Left ventricle myocardium superior (tissue), 1 donor: ENCODE results near the gene TREH. TPM values are rescaled to one million over a fixed set of nuclear protein-coding genes. Genes with fewer than 3 reads are reported as not detected.

Experiments
- ATAC-seq: fragments of 200-7000 bp; cut with Tn5 transposase; one replicate; pipeline ENCODE4 v1.9.1; 2020; ENCODE audit warnings: mild to moderate bottlenecking, moderate library complexity
- DNase-seq: peaks from one replicate; pipeline ENCODE4 v3.0.0-alpha.2; 2020
- intact Hi-C: fragments of 100-400 bp; cut with micrococcal nuclease; formaldehyde crosslinking; loops from one replicate; pipeline ENCODE4 v1.11.0; 2022
- total RNA-seq: library from RNA; stranded (reverse); fragmentation: NEBNext Ultra II Directional; extraction: Animal tissue kit (Norgen Biotek cat#: 25700); gene quantifications from one replicate; pipeline ENCODE4 v1.2.1, GENCODE V29; 2021
- donor health status: DM: no; HTN: yes; CAD: no; lungs with severe emphysema.

TREH gene
- total RNA-seq, 1 donor from 2014 or later, result not detected

DNA sequence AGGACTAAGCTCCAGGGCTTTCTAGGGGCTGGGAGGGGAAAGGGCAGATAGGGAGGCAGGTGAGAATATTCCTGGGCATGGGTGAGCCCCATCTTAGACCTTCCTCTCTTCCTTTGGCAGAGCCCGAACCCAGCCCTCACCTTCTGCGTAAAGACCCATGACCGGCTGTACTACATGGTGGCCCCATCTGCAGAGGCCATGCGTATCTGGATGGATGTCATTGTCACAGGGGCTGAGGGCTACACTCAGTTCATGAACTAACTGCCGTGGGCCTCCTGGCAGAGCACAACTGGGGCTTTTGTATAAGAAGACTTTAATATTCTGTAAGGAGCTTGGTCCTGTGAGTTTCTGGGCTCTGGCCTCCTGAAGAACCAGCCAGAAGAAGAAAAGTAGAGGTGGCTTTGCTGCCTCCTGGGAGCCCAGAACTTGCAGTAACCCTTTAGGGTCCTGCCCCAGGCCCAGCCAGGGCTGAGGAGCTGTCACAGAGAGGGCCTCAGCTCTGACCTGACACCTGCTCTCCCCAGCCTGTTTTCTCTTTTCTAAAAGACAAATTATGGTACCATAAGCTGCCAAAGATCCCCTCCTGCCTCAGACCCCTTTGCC lies 22.8 kb downstream of the TREH start:
- intact Hi-C loops, result loop anchor here (10.0 kb wide), 1 partner anchor 62 kb away; no protein-coding TSS in a partner anchor

DNA sequence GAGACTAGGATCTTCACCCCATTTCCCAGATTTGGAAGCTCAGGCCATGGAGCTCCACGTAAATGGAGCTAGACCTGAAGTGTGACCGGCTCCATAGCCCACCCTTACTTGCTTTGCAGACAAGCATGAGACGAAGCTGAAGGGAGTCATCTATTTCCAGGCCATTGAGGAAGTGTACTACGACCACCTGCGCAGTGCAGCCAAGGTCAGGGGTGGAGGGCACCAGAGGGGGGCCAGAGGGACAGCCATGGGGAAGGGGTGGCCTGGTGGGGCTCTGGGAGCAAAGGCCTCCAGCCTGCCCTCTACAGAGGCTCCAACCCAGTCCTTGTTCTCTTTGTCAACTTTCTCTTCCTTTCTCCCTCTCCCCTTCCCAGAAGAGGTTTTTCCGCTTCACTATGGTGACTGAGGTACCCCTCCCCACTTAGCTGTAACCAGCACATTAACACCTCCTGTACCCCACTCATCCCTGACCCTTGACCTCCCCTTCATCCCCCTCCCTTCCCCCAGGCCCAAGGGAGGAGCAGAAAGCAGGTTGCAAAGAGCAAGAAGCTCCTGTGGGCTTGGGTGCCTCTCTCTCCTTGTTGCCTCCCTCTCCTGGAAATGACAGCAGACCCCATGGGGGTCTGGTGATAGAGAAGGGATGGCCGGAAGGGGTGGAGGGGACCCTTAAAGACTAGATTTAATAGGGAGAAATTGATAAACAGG lies 23.8 kb downstream of the TREH start:
- DNase-seq (no peak), ATAC-seq (no peak)
- intact Hi-C loops, result loop anchor here (10.0 kb wide), 1 partner anchor 61 kb away; no protein-coding TSS in a partner anchor

More for the DNA sequence above, 22.8 kb downstream of the TREH start:
- DNase-seq, result no peak
- ATAC-seq, result no peak

DNA sequence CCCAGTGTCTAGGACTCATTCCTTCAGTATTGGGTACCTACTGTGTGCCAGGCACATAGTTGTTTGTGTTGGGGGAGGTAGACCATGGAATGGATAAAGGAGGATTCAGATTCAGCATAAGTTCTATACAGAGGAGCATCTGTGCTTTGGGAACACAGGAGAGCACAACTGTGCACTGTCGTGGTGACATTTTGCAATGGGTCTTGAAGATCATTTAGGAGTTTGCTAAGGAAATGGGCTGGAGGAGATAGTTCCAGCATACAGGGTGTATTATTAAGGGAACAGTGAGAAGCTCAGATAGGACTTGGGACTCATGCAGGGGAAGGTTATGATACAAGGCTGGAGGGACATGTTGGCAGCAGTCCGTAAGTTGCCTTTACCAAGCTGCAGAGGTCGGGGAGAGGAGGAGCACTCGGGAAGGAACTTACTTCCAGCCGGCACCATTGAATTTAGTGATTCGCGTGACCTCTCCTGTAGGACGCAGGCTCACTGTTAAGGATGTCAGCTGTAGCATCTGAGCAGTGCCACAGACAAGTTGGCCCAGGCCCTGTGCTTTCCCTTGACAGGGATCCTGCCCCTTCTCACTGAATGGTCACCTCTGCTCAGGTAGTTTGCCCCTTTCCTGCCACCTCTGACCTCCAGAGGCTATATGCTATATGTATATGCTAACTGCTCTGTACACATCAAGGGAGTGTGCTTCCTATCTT lies 25.6 kb downstream of the TREH start:
- DNase-seq (no peak), ATAC-seq (no peak)
- intact Hi-C loops, result loop anchor here (10.0 kb wide), 1 partner anchor 59 kb away; no protein-coding TSS in a partner anchor

DNA sequence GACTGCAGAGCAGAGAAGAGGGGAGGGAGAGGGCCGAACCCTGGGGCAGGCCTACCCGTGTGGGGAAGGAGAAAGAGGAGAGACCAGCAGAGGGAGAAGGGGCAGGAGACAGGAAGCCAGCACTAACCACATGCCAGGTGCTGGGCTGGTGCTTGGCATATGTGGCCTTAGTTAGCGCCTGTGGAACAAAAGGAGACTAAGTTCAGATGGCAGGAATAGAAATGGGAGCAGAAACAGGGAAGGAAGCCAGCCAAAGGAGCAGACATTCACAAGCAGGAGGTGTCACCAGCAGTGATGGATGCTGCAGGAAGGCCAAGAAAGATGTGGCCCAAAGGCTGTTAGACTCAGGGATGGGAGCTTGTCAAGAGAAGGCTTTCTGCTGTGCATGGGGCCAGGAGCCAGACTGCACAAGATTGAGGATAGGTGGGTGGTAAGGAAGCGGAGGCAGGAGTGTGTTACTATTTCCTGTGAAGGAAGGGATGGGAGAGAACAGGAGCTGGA lies 26.7 kb downstream of the TREH start:
- no peak for ATAC-seq
- intact Hi-C loops, result loop anchor here (10.0 kb wide), 1 partner anchor 58 kb away; no protein-coding TSS in a partner anchor
- no peak for DNase-seq

DNA sequence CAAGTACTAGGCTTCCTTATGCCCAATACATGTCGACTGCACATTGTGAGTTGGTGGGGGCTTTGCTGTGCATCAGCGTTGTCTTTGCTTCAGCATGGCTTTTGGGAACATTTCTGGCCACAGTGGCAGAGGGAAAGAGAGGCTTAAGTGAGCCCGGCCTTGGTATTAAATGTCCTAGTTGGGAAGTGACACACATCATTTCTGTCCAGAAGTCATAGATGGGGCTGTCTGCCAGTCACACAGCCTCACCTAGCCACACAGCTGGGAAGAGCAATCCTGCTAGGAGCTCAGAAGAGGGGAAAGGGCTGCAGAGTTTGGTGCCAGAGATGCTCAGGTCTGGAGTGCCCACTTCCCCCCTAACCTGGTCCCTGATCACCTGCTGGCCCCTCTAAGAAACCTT lies 27.6 kb downstream of the TREH start:
- intact Hi-C loops, result loop anchor here (10.0 kb wide), 1 partner anchor 57 kb away; no protein-coding TSS in a partner anchor
- no peak for ATAC-seq
- no peak for DNase-seq

DNA sequence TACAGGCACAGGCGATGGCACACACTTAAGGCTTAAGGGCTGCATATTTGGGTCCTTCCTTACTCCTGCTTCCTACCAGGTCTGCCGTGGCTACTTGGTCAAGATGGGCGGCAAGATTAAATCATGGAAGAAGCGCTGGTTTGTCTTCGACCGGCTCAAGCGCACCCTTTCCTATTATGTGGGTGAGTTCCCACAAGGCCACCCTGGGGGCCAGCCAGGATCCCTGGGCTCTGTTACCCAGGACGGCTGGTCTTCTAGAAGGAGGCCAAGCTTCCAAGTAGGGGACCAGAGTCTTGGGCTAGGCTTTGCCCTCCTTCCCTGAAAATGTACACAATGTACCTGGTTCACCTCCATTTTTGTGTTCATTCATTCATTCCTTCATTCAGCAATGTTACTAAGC lies 29.1 kb downstream of the TREH start:
- DNase-seq, result peak; percentile 2
- intact Hi-C loops, result loop anchor here (10.0 kb wide), 1 partner anchor 56 kb away; no protein-coding TSS in a partner anchor
- ATAC-seq, result no peak

DNA sequence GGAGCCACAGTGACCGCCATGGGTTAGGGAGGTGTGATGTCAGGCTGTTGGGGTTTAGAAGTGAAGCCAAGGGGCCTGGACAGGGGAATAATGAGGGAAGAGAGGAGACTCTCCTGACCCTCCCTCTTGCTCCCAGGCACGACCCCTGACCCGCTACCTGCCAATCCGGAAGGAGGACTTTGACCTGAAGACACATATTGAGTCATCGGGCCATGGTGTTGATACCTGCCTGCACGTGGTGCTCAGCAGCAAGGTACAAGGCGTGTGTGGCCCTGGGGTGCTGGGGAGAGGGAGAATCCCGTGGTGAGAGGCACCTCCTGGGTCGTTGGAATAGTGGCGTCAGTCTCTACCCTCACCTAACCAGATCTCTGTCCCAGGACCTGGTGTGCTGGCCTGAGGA lies 29.5 kb downstream of the TREH start:
- DNase-seq (no peak), ATAC-seq (no peak)
- intact Hi-C loops, result loop anchor here (10.0 kb wide), 1 partner anchor 55 kb away; no protein-coding TSS in a partner anchor

DNA sequence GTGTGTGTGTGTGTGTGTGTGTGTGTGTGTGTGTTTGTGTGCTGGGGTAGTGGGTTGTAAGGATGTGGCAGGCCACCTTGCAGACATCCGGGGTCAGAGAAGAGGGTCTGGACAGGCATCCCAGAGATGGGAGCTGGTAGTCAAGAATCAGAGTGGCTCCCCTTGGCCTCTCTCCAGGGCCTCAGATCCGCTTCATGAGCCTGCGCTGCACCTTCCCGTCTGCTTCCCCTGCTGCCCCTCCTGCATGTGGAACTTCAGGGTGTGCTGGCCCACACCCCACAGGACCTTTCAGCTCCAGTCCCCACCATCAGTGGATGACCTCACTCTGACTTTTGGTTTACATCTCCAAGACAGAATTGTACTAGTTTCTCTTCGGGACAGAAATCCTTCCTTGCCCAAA lies 31.2 kb downstream of the TREH start:
- intact Hi-C loops, result no loop called here
- no peak for ATAC-seq
- DNase-seq, result peak; percentile 23

DNA sequence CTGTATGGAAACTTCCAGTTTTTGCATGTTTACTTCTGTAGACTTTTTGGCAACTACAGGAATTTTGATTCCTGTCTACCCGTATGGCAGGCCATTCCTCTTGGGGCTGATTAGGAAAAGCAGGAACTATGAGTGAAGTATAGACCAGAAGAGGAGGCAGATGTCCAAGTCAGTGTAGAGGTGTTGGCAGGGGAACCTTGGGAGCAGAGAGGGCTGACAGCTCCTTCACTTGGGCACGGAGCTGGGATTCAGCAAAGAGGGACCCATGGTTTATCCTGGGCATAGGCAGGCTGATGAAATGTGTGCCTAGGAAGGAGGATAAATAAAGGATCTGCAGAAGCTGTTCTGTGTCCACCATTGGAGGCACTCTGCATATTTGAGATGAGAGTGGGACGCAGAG lies 33.1 kb downstream of the TREH start:
- DNase-seq (peak; percentile 17), ATAC-seq (no peak)
- intact Hi-C loops, result no loop called here

DNA sequence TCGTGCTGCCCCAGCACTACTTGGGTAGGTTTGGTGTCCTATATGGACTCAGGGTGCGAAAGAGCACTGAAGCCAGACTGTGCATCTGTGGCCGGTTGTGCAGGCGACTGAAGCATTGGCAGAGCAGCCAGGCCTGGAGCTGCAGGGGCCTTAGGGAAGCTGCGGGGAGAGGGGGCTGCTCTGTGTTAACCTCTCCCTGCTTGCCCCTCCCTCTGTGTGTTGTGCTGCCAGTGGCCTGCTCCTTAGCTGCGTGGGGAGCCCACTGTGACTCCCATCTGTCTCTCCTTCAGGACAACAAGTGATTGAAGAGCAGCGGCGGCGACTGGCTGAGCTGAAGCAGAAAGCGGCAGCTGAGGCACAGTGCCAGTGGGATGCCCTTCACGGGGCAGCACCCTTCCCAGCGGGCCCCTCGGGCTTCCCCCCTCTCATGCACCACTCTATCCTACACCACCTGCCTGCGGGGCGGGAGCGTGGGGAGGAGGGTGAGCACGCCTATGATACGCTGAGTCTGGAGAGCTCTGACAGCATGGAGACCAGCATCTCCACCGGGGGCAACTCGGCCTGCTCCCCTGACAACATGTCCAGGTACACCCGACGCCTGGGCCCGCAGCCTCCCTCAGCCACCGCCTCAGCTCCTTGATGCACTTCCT lies 34.3 kb downstream of the TREH start:
- DNase-seq (peak; percentile 33), ATAC-seq (no peak)
- intact Hi-C loops, result no loop called here

DNA sequence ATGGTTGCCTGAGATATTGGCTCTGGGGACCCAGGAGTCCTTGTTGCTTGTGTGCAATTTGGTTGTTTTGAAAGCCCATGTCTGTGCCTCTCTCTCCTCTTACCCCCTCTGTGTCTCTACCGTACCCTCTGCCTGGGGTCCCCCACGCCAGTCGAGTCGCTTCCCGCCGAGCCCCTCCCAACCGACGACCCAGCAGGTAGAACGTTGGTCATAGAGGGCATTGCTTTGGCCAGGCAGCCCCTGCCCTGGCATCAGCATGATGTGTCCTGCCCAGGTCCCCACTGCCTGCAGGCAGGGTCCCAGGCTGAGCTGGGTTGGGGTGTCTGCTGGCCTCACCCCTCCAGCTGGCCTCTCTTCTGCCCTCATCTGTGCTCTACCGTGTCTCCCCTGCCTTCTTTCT lies 35.0 kb downstream of the TREH start:
- no peak for ATAC-seq

DNA sequence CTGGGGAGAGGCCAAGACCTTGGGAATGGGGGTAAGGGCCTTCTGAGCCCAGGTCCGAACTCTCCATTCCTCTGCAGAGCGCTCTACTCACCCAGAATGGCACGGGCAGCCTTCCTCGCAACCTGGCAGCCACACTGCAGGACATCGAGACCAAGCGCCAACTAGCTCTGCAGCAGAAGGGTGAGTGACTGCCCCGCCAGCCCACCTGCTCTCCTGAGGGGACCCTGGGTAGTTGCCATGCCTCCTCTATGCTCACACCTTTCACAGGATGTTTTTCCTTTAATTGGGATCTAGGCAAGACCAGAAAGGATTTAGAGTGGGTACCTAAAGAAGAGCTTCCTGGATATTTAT lies 35.5 kb downstream of the TREH start:
- no peak for ATAC-seq
- intact Hi-C loops, result no loop called here
- DNase-seq, result peak; percentile 18

More for the DNA sequence above, 35.0 kb downstream of the TREH start:
- peak; percentile 25 for DNase-seq
- intact Hi-C loops, result no loop called here

DNA sequence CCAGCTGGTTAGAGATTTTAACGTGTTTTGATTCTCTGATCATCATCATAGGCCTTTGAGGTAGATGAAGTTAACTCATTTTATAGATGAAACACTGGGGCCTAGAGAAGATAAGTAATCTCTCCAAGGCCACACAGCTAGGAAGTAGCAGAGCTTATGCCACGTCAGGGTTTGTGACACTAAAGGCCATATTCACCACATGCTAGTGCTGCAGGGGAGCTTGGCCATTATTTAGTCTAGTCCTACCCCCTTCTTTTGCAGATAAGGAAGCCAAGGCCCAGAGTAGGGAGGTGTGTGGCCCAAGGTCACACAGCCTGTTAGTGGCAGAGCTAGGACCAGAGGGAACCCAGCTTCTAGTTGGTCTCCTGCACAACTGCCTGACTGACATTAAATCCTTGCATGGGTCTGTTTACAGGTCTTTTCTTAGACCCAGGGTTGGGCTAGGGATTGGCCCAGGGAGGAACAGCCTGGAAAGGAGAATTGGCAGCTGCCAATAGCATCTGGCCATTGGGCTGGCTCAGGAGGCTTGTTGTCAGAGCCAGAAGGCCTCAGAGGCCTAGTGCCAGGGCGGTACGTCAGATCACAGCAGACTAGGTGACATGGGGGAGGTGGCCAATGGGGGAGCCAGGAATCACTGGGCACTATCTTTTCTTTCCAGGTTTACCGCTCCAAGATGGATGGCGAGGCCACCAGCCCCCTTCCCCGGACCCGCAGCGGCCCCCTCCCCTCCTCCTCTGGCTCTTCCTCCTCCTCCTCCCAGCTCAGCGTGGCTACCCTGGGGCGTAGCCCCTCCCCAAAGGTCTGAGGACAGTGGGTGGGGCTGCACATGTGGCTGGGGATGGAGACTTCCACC lies 36.1 kb downstream of the TREH start:
- peak; percentile 77 for DNase-seq
- ATAC-seq, result peak; percentile 64
- intact Hi-C loops, result no loop called here

DNA sequence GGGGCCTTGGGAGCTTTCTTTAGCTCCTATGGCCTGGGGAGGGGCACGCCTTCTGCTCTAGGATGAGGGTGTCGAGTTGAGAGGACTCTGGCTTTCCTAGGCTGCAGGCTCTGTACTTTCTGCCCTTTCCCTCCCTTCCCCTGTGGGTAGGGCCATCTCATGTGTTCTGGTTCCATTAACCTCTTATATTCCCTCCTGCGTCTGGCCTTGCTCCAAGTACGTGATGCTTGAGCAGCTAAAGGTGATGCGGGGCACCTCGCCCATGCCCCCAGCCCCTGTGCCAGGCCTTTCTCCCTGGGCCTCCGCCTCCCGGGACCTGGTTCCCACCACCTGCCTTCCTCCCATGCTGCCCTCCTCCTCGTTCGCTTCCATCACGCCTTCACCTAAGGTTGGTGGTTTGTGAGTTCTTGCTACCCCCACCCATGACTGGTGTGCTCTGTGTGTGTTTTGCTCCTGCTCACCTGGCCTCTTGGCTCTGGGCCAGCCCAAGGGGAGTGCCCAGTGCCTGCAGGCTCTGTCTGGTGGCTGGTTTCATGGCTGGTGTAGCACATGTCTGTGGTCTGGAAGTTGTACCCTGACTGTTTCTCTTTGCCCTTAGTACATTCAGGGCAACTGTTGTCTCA lies 37.9 kb downstream of the TREH start:
- ATAC-seq, result no peak
- intact Hi-C loops, result no loop called here
- no peak for DNase-seq

DNA sequence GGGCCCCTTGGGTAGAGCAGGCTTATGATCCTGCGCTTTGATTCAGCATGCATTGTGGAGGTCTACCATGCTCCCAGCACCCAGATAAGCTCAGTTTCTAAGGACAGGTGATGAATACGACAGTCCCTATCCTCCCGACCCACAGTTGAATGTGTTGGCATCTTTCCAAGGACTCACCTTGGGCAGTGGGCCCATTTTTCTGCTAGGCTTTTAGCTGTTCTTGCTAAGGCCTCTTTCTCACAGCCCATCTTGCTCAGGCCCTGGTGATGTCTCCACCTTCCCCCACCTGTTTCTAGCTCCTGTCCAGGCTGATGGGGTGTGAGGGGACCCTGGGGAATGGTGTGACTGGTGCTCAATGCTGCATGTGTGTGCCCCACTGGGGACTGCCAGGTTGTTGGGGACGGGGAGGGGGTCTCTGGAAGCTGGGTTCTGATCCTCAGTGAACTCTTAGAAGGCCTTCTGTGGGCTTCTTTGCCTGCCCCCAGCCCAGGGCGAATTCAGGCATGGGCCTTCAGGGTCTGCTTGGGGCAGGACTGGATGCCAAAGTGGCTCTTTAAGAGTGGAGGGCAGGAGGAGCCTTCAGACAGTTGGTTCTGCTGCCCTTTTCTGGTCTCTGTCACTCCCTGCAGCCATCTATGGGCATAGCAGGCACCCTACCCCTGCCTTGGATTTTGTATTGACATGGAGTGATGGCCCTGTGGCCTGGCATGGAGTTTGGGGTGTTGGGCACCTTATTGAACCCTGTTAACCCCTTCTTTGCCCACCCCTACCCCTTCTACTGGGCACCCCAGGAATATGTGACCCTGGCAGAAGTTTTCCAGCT lies 38.9 kb downstream of the TREH start:
- DNase-seq, result no peak
- intact Hi-C loops, result no loop called here
- no peak for ATAC-seq

DNA sequence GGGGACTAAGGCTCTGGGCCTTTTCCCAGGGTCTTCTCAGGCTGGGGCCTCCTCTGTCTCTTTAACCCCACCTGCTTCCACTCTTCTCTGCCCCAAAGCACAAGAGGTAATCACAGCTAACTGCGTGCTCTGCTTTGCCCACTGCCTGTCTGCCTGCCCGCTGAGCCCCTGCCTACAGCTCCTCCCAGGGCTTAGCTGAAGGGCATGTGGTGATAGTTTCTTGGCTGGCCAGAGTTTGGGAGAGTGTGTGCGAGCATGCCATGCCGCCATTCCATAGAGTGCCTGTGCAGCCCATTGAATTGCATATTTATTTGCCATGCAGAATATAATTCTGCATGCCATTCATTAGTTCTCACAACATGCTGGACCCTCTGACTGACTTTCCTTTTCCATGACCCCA lies 39.6 kb downstream of the TREH start:
- DNase-seq, result no peak

DNA sequence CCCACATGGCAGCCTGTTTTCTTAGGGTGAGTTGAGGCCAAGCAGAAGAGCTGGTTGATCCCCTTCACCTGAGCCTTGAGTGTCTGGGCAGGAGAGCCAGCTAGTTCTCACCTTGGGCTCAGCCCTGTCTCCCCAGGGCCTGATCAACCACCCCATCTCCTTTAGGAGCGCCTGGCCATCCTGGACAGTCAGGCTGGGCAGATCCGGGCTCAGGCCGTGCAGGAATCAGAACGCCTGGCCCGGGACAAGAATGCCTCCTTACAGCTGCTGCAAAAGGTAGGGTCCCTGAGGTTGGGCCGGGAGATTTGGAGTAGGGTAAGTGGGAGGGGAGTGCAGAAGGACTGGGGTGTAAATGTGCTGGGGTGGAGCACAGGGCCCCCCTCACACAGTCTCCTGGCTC lies 40.7 kb downstream of the TREH start:
- DNase-seq, result no peak
- ATAC-seq, result no peak
- intact Hi-C loops, result no loop called here

More for the DNA sequence above, 39.6 kb downstream of the TREH start:
- intact Hi-C loops, result no loop called here
- peak; percentile 57 for ATAC-seq
